HG02970 (cell line): ENCODE measurements around the gene INPP4A.
"Not testable (repeated sequence)": the region's sequence is repeated elsewhere in the genome, so short reads cannot be mapped to it uniquely, and the experiment has no call there.

Source experiments
- ATAC-seq: cut with Tn5 transposase; IDR thresholded peaks from one replicate; pipeline ENCODE4 v1.9.1; 2021; ENCODE audit warnings: mild to moderate bottlenecking, moderate library complexity, moderate number of reproducible peaks; ENCODE audit not compliant: unreplicated experiment, low FRiP score

The INPP4A gene

GRCh38 chr2:98572211-98572610 lies 127.6 kb downstream of the INPP4A start:
- no peak for ATAC-seq

DNA sequence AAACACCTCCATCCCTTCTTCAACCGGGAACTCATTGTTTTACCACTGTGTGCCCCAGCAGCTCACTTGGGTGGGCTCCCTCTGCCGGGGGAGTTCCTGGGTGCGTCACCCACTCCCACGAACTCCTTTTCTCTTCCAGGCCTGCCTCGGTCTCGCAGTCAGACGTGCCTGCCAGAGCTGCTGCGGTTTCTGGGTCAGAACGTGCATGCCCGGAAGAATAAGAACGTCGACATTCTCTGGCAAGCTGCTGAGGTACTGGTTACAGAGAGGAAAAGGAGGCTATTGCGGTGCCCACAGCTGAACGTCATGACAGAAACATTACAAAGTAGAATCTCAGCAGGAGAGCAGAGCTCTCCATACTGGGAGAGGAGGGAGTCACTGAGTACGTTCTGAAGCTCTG lies 128.0 kb downstream of the INPP4A start:
- no peak for ATAC-seq

- no peak for ATAC-seq
Measured at GRCh38 chr2:98573426-98573825, 128.8 kb downstream of the INPP4A start.

GRCh38 chr2:98576666-98577312 lies 132.1 kb downstream of the INPP4A start:
- no peak for ATAC-seq

DNA sequence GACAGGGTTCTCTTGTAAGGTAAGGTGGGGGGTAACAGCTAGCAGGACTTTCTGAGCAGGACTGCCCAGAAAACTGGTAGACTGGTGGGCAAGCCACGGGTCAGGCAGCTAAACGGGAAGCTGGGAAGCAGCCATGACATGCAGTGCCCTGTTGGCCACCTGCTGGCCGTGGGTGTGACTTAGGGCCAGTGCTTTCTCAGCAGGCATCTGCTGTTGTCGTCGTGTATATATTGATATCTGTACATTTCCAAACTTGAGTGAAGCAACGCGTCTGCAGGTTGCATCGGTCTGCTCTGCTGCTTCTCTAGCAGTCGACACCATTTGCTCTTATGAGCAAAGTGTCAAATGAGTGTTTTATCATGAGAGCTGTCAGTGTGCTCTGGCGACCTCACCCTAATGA lies 132.7 kb downstream of the INPP4A start:
- ATAC-seq, result no peak

GRCh38 chr2:98578231-98578630 lies 133.6 kb downstream of the INPP4A start:
- no peak for ATAC-seq

- no peak for ATAC-seq
Measured at GRCh38 chr2:98579926-98580325, 135.3 kb downstream of the INPP4A start.

- ATAC-seq, result no peak
Measured at GRCh38 chr2:98580656-98581284, 136.1 kb downstream of the INPP4A start.

- no peak for ATAC-seq
Measured at GRCh38 chr2:98582523-98582922, 137.9 kb downstream of the INPP4A start.

- ATAC-seq, result no peak
Measured at GRCh38 chr2:98583276-98583675, 138.6 kb downstream of the INPP4A start.

- ATAC-seq, result no peak
Measured at GRCh38 chr2:98583816-98584618, 139.4 kb downstream of the INPP4A start.

DNA sequence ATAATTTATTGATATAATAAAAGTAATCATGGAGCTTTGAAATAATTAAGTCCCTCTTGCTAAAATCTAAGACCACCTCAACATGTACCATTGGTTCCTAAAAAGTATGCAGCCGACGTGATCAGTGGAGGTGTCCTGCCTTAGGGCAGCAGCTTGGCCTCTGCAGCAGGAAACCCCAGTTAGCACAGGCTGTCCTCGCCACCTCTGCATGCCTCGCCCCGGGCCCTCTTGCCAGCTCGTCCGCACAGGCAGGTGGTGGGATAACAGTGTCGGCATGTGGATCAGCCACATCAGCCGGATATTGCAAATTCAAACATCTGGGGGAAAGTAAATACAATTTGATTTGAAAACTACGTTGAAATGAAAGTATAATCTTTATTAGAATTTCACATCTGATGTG lies 140.7 kb downstream of the INPP4A start:
- ATAC-seq, result no peak

DNA sequence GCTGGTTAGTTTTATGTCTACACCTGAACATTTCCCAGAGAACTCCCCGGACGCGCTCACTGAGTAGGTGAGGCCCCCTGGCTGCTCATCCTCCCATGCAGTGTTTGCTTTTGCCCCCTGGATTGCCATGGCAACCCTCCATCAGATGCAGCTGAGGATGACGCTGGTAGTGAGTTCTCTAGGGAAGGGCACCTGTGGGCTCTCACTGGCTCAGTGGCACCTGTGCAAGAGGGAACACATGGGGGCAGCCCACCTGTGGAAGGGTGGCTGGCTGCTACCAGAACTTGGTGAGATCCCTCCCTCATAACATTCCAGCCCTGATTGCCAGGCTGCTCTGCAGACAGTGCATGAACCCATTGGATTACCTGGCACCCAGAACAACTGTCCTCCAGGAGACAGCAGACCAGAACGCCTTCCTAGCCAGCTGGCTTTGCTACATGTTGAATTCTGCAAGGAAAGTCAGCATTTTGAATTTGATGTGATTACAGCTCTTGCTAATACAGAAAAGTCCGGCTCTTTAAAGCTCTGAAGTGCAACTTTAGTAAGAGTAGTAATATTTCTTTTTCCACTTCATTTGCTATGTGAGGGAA lies 142.0 kb downstream of the INPP4A start:
- no peak for ATAC-seq

GRCh38 chr2:98588880-98589431 lies 144.3 kb downstream of the INPP4A start:
- no peak for ATAC-seq

GRCh38 chr2:98589489-98589888 lies 144.8 kb downstream of the INPP4A start:
- no peak for ATAC-seq

DNA sequence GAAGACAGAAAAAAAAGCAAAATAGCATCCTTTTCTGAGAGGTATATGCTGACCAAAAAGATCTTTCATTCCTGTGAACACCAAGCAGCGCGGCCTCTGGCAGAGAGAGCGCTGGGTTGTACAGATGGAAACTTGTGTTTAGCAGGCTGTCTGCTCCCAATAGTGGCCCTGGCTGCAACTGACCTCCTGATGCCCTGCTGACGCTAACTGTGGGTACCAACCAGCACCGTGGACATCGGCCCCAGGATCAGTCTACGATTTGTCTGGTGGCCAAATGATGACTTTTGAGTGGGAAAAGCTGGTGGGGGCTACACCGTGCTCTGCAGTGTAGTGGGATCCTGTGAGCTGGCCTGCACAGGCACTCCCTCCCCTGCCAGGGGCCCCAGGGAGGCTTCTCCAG lies 147.9 kb downstream of the INPP4A start:
- ATAC-seq, result no peak

DNA sequence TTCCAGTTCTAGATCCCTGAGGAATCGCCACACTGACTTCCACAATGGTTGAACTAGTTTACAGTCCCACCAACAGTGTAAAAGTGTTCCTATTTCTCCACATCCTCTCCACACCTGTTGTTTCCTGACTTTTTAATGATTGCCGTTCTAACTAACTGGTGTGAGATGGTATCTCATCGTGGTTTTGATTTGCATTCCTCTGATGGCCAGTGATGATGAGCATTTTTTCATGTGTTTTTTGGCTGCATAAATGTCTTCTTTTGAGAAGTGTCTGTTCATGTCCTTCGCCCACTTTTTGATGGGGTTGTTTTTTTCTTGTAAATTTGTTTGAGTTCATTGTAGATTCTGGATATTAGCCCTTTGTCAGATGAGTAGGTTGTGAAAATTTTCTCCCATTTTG lies 150.0 kb downstream of the INPP4A start:
- ATAC-seq, result not testable (repeated sequence)

DNA sequence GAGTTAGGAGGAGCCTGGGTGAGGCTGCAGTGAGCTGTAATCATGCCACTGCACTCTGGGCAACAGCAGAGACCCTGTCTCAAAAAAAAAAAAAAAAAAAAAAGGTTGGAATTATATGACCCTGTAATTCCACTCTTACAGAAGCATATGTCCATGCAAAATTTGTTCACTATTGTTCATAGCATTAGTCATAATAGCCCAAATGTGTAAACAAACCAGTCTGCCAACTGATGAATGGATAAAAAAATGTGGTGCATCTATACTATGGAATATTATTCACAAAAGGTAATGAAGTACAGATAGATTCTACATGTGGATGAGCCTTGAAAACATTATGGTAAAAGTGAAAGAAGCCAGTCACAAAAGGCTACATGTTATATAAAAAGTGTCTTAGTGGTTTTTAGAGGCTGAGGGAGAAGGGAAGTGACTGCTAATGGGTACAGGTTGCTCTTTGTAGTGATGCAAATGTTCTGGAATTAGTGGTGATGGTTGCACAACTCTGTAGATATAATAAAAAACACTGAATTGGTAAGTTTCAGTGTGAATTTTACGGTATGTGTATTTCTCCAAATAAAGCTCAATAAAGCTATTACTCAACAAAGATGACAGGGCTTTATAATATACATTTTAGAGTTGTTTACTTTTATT lies 154.2 kb downstream of the INPP4A start:
- ATAC-seq, result no peak

DNA sequence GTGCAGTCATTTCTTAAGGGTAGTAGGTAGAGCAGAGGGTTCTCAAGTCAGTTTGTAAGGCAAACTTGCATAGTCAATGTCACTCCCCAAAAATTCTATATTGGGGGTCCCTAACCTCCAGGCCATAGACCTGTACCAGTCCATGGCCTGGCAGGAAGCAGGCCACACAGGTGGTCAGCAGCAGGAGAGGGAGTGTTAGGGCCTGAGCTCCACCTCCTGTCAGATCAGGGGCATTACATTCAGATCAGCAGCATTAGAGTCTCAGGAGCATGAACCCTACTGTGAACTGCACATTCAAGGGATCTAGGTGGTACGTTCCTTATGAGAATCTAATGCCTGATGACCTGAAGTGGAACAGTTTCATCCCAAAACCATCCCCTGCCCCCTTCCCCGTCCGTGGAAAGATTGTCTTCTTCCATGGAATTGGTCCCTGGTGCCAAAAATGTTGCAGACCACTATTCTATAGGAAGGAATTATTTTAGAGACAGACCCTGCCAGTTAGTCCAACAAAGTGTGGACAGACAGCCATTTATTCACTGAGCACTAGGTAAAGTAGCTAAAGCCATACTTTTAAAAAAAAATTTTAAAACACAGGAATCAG lies 157.0 kb downstream of the INPP4A start:
- ATAC-seq, result no peak

DNA sequence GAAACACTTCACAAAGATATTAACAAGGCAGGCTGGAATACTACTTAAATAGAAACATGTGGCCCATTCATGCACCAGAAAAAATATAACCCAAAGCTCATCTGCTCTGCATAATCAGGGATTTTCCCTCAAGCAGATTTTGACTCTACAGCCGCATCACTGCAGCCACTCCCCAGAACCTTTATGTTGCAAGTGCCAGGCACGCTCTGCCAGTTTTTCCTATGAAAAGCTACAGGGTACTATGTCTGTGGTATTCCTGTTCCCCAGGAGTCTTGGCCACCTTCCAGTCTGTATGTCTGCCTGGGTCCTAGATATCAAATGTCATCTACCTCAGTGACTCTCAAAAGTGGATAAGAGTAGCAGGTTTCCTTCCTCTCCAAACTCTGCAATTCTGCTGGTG lies 159.9 kb downstream of the INPP4A start:
- ATAC-seq, result no peak
